GM12878 (cell line): ENCODE results near the gene ZNF282. TPM values are rescaled to one million over a fixed set of nuclear protein-coding genes. Genes with fewer than 3 reads are reported as not detected.

Experiments
- ATAC-seq: fragments of 200-7000 bp; cut with Tn5 transposase; 3 replicates; pipeline ENCODE4 v1.9.1; 2020; ENCODE audit warnings: mild to moderate bottlenecking, moderate library complexity
- BruUV-seq: library from RNA; stranded (reverse); fragments of 400-500 nt; replicated peaks from 2 replicates; lab custom pipeline; 2021; lab: Mats Ljungman, UMichigan
- CTCF ChIA-PET: fragments of 300-600 bp; sonication (Branson Sonifier 250); formaldehyde crosslinking; extraction: SDS; loops from one replicate; lab custom pipeline; 2021; ENCODE audit warnings: inconsistent platforms; lab: Yijun Ruan, JAX
- POLR2A ChIA-PET: fragments of 350-600 bp; formaldehyde crosslinking; extraction: SDS; loops from one replicate; lab custom pipeline; 2021; ENCODE audit warnings: inconsistent platforms; lab: Charles Lee
- RAD21 ChIA-PET: fragments of 300-600 bp; sonication (Branson Sonifier 250); formaldehyde crosslinking; loops from one replicate; lab custom pipeline; 2023; ENCODE audit warnings: antibody characterized with exemption; ENCODE audit not compliant: unreplicated experiment; lab: Charles Lee
- SMC1A ChIA-PET: fragments of 300-600 bp; sonication (Branson Sonifier 250); formaldehyde crosslinking; loops from one replicate; lab custom pipeline; 2023; ENCODE audit not compliant: unreplicated experiment, uncharacterized antibody; lab: Charles Lee
- DNase-seq: peaks from one replicate; pipeline ENCODE4 v3.0.0-alpha.2; 2011; ENCODE audit warnings: low read depth, low spot score
- FAIRE-seq: peaks from 3 replicates; lab custom pipeline; 2011; peaks lifted over from hg19 to GRCh38; lab: Jason Lieb, UNC
- H2AFZ ChIP-seq: 2 replicates; pipeline ENCODE4 v1.6.0; 2011; ENCODE audit warnings: low read depth, low read length, control low read depth; ENCODE audit not compliant: control insufficient read depth
- H3K27ac ChIP-seq: 2 replicates; pipeline ENCODE4 v1.5.1; 2011; ENCODE audit warnings: control low read depth; ENCODE audit not compliant: control insufficient read depth, insufficient read depth
- H3K27me3 ChIP-seq, 2 experiments: replicated peaks in 1 of 2; 2 replicates each; pipeline versions ENCODE4 v1.6.0 to v1.6.1; 2011; ENCODE audit warnings: low read length in 1 of 2; ENCODE audit not compliant: control insufficient read depth in 2 of 2, insufficient read depth in 2 of 2
- H3K36me3 ChIP-seq, 2 experiments: 2 replicates each; pipeline ENCODE4 v1.5.1; 2011; ENCODE audit warnings: low read length in 1 of 2; ENCODE audit not compliant: control insufficient read depth in 2 of 2, insufficient read depth in 2 of 2
- H3K4me1 ChIP-seq: 2 replicates; pipeline ENCODE4 v1.6.1; 2011; ENCODE audit warnings: mild to moderate bottlenecking, low read length, moderate library complexity, mixed read lengths; ENCODE audit not compliant: control insufficient read depth, insufficient read depth
- H3K4me2 ChIP-seq: 2 replicates; pipeline ENCODE4 v1.6.0; 2011; ENCODE audit warnings: control low read depth; ENCODE audit not compliant: control insufficient read depth, insufficient read depth
- H3K4me3 ChIP-seq: fragments of 200-600 bp; sonication (generic); 2 replicates; pipeline ENCODE4 v1.5.1; 2016
- H3K79me2 ChIP-seq: 2 replicates; pipeline ENCODE4 v1.6.0; 2011; ENCODE audit warnings: low read length; ENCODE audit not compliant: control insufficient read depth, insufficient read depth
- H3K9ac ChIP-seq: 2 replicates; pipeline ENCODE4 v1.8.0; 2011; ENCODE audit warnings: low read length, control low read depth, mixed read lengths; ENCODE audit not compliant: control insufficient read depth, insufficient read depth
- H3K9me3 ChIP-seq: replicated peaks from 3 replicates; pipeline ENCODE4 v1.5.1; 2011; ENCODE audit warnings: mild to moderate bottlenecking, low read length; ENCODE audit not compliant: control insufficient read depth, insufficient read depth
- H4K20me1 ChIP-seq: 2 replicates; pipeline ENCODE4 v1.6.0; 2011; ENCODE audit not compliant: control insufficient read depth, insufficient read depth
- BHLHE40 ChIP-seq, 2 experiments: fragments of 450-650 bp in 1 of 2; IDR thresholded peaks; 2 replicates each; pipeline ENCODE4 v1.6.1; 2011 to 2017; ENCODE audit warnings: low read depth in 2 of 2, borderline replicate concordance in 1 of 2, improper control_type of control experiment in 1 of 2, low read length in 1 of 2, mild to moderate bottlenecking in 1 of 2
- ESRRA ChIP-seq: IDR thresholded peaks from 2 replicates; pipeline ENCODE4 v1.6.1; 2012; ENCODE audit warnings: mild to moderate bottlenecking, low read length, improper control_type of control experiment
- ETV6 ChIP-seq, 2 experiments: fragments of 450-650 bp in 1 of 2; IDR thresholded peaks in 1 of 2; conservative IDR thresholded peaks in 1 of 2; 2 replicates each; pipeline ENCODE4 v1.6.1; 2014; ENCODE audit warnings: antibody characterized with exemption in 1 of 2, borderline replicate concordance in 1 of 2, low read depth in 1 of 2, mild to moderate bottlenecking in 1 of 2, moderate library complexity in 1 of 2
- GABPA ChIP-seq: IDR thresholded peaks from 2 replicates; pipeline ENCODE4 v1.6.1; 2014; ENCODE audit warnings: antibody characterized with exemption, low read depth, mild to moderate bottlenecking, inconsistent platforms
- HDAC6 ChIP-seq: fragments of 200-600 bp; sonication (generic); IDR thresholded peaks from one replicate; pipeline ENCODE4 v1.8.0; 2017; ENCODE audit warnings: antibody characterized with exemption; ENCODE audit not compliant: unreplicated experiment
- JUNB ChIP-seq: IDR thresholded peaks from 2 replicates; pipeline ENCODE4 v1.6.1; 2016; ENCODE audit warnings: antibody characterized with exemption, mild to moderate bottlenecking
- KAT2A ChIP-seq: conservative IDR thresholded peaks from 2 replicates; pipeline ENCODE4 v1.6.1; 2011; ENCODE audit warnings: low read depth, low read length; ENCODE audit not compliant: control insufficient read depth
- LARP7 ChIP-seq: fragments of 450-650 bp; IDR thresholded peaks from 2 replicates; pipeline ENCODE4 v1.6.1; 2017; ENCODE audit warnings: mild to moderate bottlenecking
- NFYA ChIP-seq: IDR thresholded peaks from 2 replicates; pipeline ENCODE4 v1.6.1; 2011; ENCODE audit warnings: low read depth, mild to moderate bottlenecking, low read length, improper control_type of control experiment, borderline replicate concordance
- RELA ChIP-seq: fragments of 450-650 bp; IDR thresholded peaks from 2 replicates; pipeline ENCODE4 v1.8.0; 2014; ENCODE audit warnings: borderline replicate concordance; ENCODE audit not compliant: partially characterized antibody
- TCF12 ChIP-seq: IDR thresholded peaks from 2 replicates; pipeline ENCODE4 v1.6.1; 2011; ENCODE audit warnings: low read depth, mild to moderate bottlenecking, low read length
- TCF7 ChIP-seq: IDR thresholded peaks from 2 replicates; pipeline ENCODE4 v1.6.1; 2014; ENCODE audit warnings: antibody characterized with exemption, borderline replicate concordance
- ZNF217 ChIP-seq: fragments of 450-650 bp; IDR thresholded peaks from 2 replicates; pipeline ENCODE4 v1.6.1; 2017; ENCODE audit warnings: antibody characterized with exemption, mild to moderate bottlenecking
- ZNF622 ChIP-seq: fragments of 450-650 bp; IDR thresholded peaks from 2 replicates; pipeline ENCODE4 v1.6.1; 2017; ENCODE audit warnings: mild to moderate bottlenecking, inconsistent platforms
- WGBS: methylation state at CpG from one replicate; pipeline ENCODE4 v1.1.6; 2016; ENCODE audit warnings: low lambda C conversion rate; ENCODE audit not compliant: insufficient replicate concordance, insufficient coverage; ENCODE audit errors: missing lambda C conversion rate; 5-methylcytosine and 5-hydroxymethylcytosine counted together
- in situ Hi-C: fragments of 300-500 bp; cut with MboI; formaldehyde crosslinking; loops from 9 replicates; pipeline ENCODE4 v1.14.3; 2018; ENCODE audit warnings: mixed read lengths
- intact Hi-C: fragments of 100-400 bp; cut with micrococcal nuclease; formaldehyde crosslinking; loops from one replicate; pipeline ENCODE4 v1.14.2; 2022; ENCODE audit not compliant: unreplicated experiment
- polyA plus RNA-seq, 11 experiments: library from polyadenylated mRNA; depleted of rRNA in 4 of 11; unstranded in 6 of 11; stranded (reverse) in 5 of 11; fragments of >200 nt; fragmentation: Nextera tagmentation in 4 of 11; fragmentation: Illumina TruSeq in 1 of 11; extraction: Ambion mirVana in 4 of 11; extraction: Trizol in 1 of 11; gene quantifications; 1 replicate in 1 of 11; 2 replicates in 10 of 11; pipeline versions ENCODE4 v1.2.1 to v1.2.3, GENCODE V29; 2011 to 2016; ENCODE audit warnings: inconsistent platforms in 2 of 11, missing spikeins in 2 of 11, low read depth in 1 of 11
- total RNA-seq, 4 experiments: library from RNA; depleted of rRNA in 3 of 4; stranded (reverse); fragments of >200 nt in 3 of 4; fragmentation: Illumina TruSeq in 1 of 4; extraction: Trizol in 1 of 4; gene quantifications; 2 replicates each; pipeline versions ENCODE4 v1.2.1 to v1.2.3, GENCODE V29; 2013 to 2021
- TF ChIP-seq, protein P1 (sequence below): fragments of 450-650 bp; IDR thresholded peaks from 2 replicates; pipeline ENCODE4 v1.6.1; 2017; ENCODE audit warnings: mild to moderate bottlenecking
- TF ChIP-seq, protein P2 (sequence below), 3 experiments: IDR thresholded peaks in 2 of 3; conservative IDR thresholded peaks in 1 of 3; 2 replicates each; pipeline ENCODE4 v1.5.1; 2011; ENCODE audit warnings: low read depth in 3 of 3, low read length in 3 of 3, mild to moderate bottlenecking in 3 of 3, control low read depth in 2 of 3, moderate library complexity in 2 of 3, inconsistent platforms in 1 of 3, mixed read lengths in 1 of 3; ENCODE audit not compliant: control insufficient read depth in 2 of 3, insufficient read depth in 1 of 3; ENCODE audit errors: extremely low read depth in 1 of 3
- TF ChIP-seq, protein P3 (sequence below): fragments of 450-650 bp; IDR thresholded peaks from 2 replicates; pipeline ENCODE4 v1.6.1; 2017; ENCODE audit warnings: mild to moderate bottlenecking, low read depth, inconsistent platforms; ENCODE audit not compliant: poor library complexity, severe bottlenecking
- TF ChIP-seq, protein P4 (sequence below): IDR thresholded peaks from 2 replicates; pipeline ENCODE4 v1.6.1; 2011; ENCODE audit warnings: low read depth, low read length, improper control_type of control experiment, borderline replicate concordance

ZNF282 gene
- total and polyA plus RNA-seq, 10 of the 15 experiments (the other 5 are each of a cell fraction or from before 2014, with no cell fraction given), result 0.35 to 28.4 (median 8.1) TPM

DNA sequence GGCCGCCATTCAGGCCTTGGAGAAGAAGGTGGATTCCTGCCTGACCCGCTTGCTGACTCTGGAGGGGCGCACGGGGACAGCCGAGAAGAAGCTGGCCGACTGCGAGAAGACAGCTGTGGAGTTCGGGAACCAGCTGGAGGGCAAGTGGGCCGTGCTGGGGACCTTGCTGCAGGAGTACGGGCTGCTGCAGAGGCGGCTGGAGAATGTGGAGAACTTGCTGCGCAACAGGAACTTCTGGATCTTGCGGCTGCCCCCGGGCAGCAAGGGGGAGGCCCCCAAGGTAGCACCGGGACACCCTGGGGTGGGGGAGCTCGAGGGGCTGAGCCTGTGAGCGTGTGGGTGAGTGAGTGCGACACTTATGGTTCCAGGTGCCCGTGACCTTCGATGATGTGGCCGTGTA is 71.1 kb downstream of the ZNF282 start:
- H3K27me3 ChIP-seq, result no peaks in the 10 kb centered on the region
- RAD21 ChIA-PET, result no interaction called here
- SMC1A ChIA-PET, result no interaction called here
- H2AFZ ChIP-seq, result no peak overlapping the region
- H3K27ac ChIP-seq, result no peak overlapping the region
- H4K20me1 ChIP-seq, result no peaks in the 10 kb centered on the region
- TF ChIP-seq LARP7, result no peak
- no peak for TF ChIP-seq HDAC6
- no peak for TF ChIP-seq KAT2A
- TF ChIP-seq, protein P1, sequence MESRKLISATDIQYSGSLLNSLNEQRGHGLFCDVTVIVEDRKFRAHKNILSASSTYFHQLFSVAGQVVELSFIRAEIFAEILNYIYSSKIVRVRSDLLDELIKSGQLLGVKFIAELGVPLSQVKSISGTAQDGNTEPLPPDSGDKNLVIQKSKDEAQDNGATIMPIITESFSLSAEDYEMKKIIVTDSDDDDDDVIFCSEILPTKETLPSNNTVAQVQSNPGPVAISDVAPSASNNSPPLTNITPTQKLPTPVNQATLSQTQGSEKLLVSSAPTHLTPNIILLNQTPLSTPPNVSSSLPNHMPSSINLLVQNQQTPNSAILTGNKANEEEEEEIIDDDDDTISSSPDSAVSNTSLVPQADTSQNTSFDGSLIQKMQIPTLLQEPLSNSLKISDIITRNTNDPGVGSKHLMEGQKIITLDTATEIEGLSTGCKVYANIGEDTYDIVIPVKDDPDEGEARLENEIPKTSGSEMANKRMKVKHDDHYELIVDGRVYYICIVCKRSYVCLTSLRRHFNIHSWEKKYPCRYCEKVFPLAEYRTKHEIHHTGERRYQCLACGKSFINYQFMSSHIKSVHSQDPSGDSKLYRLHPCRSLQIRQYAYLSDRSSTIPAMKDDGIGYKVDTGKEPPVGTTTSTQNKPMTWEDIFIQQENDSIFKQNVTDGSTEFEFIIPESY, result no peak
- TF ChIP-seq, protein P2, sequence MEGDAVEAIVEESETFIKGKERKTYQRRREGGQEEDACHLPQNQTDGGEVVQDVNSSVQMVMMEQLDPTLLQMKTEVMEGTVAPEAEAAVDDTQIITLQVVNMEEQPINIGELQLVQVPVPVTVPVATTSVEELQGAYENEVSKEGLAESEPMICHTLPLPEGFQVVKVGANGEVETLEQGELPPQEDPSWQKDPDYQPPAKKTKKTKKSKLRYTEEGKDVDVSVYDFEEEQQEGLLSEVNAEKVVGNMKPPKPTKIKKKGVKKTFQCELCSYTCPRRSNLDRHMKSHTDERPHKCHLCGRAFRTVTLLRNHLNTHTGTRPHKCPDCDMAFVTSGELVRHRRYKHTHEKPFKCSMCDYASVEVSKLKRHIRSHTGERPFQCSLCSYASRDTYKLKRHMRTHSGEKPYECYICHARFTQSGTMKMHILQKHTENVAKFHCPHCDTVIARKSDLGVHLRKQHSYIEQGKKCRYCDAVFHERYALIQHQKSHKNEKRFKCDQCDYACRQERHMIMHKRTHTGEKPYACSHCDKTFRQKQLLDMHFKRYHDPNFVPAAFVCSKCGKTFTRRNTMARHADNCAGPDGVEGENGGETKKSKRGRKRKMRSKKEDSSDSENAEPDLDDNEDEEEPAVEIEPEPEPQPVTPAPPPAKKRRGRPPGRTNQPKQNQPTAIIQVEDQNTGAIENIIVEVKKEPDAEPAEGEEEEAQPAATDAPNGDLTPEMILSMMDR (IDR thresholded peaks at IDR 0.05 in 2 of 3, conservative IDR thresholded peaks at IDR 0.05 in 1 of 3; ENCODE audit: control insufficient read depth in 2 of 3, extremely low read depth in 1 of 3, insufficient read depth in 1 of 3, low read depth in 3 of 3, low read length in 3 of 3), result no peak
- no peak for TF ChIP-seq TCF12
- no peak for TF ChIP-seq ETV6 (conservative IDR thresholded peaks at IDR 0.05 in 1 of 2, IDR thresholded peaks at IDR 0.05 in 1 of 2; ENCODE audit: borderline replicate concordance in 1 of 2, low read depth in 1 of 2)
- no peak for TF ChIP-seq ZNF217
- TF ChIP-seq BHLHE40 (IDR thresholded peaks at IDR 0.05; ENCODE audit: borderline replicate concordance in 1 of 2, low read depth in 2 of 2, low read length in 1 of 2), result no peak
- TF ChIP-seq NFYA, result no peak
- TF ChIP-seq, protein P3, sequence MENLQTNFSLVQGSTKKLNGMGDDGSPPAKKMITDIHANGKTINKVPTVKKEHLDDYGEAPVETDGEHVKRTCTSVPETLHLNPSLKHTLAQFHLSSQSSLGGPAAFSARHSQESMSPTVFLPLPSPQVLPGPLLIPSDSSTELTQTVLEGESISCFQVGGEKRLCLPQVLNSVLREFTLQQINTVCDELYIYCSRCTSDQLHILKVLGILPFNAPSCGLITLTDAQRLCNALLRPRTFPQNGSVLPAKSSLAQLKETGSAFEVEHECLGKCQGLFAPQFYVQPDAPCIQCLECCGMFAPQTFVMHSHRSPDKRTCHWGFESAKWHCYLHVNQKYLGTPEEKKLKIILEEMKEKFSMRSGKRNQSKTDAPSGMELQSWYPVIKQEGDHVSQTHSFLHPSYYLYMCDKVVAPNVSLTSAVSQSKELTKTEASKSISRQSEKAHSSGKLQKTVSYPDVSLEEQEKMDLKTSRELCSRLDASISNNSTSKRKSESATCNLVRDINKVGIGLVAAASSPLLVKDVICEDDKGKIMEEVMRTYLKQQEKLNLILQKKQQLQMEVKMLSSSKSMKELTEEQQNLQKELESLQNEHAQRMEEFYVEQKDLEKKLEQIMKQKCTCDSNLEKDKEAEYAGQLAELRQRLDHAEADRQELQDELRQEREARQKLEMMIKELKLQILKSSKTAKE, result no peak
- no peak for TF ChIP-seq ZNF622
- no peak for TF ChIP-seq JUNB
- TF ChIP-seq TCF7, result no peak
- TF ChIP-seq ESRRA, result no peak
- no peak for TF ChIP-seq GABPA
- TF ChIP-seq, protein P4, sequence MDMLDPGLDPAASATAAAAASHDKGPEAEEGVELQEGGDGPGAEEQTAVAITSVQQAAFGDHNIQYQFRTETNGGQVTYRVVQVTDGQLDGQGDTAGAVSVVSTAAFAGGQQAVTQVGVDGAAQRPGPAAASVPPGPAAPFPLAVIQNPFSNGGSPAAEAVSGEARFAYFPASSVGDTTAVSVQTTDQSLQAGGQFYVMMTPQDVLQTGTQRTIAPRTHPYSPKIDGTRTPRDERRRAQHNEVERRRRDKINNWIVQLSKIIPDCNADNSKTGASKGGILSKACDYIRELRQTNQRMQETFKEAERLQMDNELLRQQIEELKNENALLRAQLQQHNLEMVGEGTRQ, result no peak
- no peak for TF ChIP-seq RELA
- no peak overlapping the region for H3K4me2 ChIP-seq
- DNase-seq (no peak), FAIRE-seq (no peak), ATAC-seq (no peak)
- no TSS peak for BruUV-seq
- no peak overlapping the region for H3K9ac ChIP-seq
- H3K4me3 ChIP-seq, result no peak overlapping the region
- intact Hi-C loops, result no loop called here
- POLR2A ChIA-PET, result no interaction called here
- H3K36me3 ChIP-seq, result peaks cover 2 to 7% of the 10 kb centered on the region in 2 experiments
- no peaks in the 10 kb centered on the region for H3K9me3 ChIP-seq
- CTCF ChIA-PET, result interaction anchor here (0.7 kb wide), 1 partner anchor 232 kb away, joined by 3 read pairs; no protein-coding TSS in a partner anchor
- in situ Hi-C loops, result no loop called here
- H3K4me1 ChIP-seq, result peaks cover 3% of the 10 kb centered on the region
- H3K79me2 ChIP-seq, result peaks cover 2% of the 10 kb centered on the region; the same call in 1 of the 2 replicates
- WGBS, result 98% methylated on average over 21 of the region's 21 CpGs
